ENCODE measurements around the gene PPP1CA. TPM values are rescaled to one million over a fixed set of nuclear protein-coding genes. Genes with fewer than 3 reads are reported as not detected.

Gene PPP1CA
- total and polyA plus RNA-seq, 2 donors: 141 to 207 TPM

DNA sequence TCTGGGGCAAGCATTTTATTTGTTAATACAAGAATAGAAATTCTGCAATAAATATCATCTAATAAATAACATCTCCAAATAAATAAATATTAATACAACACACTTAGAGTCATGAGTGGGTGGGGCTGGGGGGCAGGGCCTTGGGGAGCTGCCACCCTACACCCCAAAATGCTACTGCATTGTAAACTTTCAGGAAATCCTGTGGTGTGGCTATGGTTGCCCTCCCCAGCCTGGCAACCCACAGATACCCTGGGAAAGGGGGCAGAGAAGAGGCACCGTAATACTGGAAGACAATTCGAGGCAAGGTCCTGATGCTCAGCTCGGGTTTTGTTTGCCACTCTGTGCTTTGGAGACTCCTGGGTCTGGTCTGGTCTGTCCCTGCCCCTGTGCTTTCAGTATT is 37.5 kb downstream of the PPP1CA start:
- H3K36me3 ChIP-seq (ENCODE audit: control insufficient read depth in 2 of 2, insufficient read depth in 2 of 2, low read length in 1 of 2): no peaks in the 10 kb centered on the region
- H3K27ac ChIP-seq (ENCODE audit: low read depth in 1 of 2, low read length in 1 of 2): no peak overlapping the region
- no peaks in the 10 kb centered on the region for H3K9me3 ChIP-seq (ENCODE audit: control insufficient read depth in 2 of 2, insufficient read depth in 1 of 2, low read length in 1 of 2)
- H3K27me3 ChIP-seq (ENCODE audit: control insufficient read depth in 2 of 2, insufficient read depth in 1 of 2, low read length in 1 of 2): peaks cover 0 to 27% of the 10 kb centered on the region in 2 donors
- no peak for DNase-seq (ENCODE audit: low read depth in 6 of 9, low spot score in 9 of 9)
- no peak overlapping the region for H3K4me3 ChIP-seq (ENCODE audit: low read length in 2 of 2)
- H3K4me1 ChIP-seq (ENCODE audit: control insufficient read depth in 2 of 2, insufficient read depth in 2 of 2, low read length in 2 of 2): peaks cover 0 to 20% of the 10 kb centered on the region in 2 donors
- 18% methylated on average over 3 of the region's 3 CpGs for WGBS

GRCh38 chr11:67357831-67358670 is 43.6 kb downstream of the PPP1CA start:
- Histone ChIP-seq H3K9me3 (ENCODE audit: control insufficient read depth in 2 of 2, insufficient read depth in 1 of 2, low read length in 1 of 2) (no peaks in the 10 kb centered on the region), H3K4me1 (ENCODE audit: control insufficient read depth in 2 of 2, insufficient read depth in 2 of 2, low read length in 2 of 2) (peaks cover 9 to 42% of the 10 kb centered on the region in 2 donors), H3K27ac (ENCODE audit: low read depth in 1 of 2, low read length in 1 of 2) (no peak overlapping the region), H3K36me3 (ENCODE audit: control insufficient read depth in 2 of 2, insufficient read depth in 2 of 2, low read length in 1 of 2) (no peaks in the 10 kb centered on the region), H3K27me3 (ENCODE audit: control insufficient read depth in 2 of 2, insufficient read depth in 1 of 2, low read length in 1 of 2) (no peaks in the 10 kb centered on the region), H3K4me3 (ENCODE audit: low read length in 2 of 2) (no peak overlapping the region)
- WGBS: 95% methylated on average over 12 of the region's 12 CpGs
- no peak for DNase-seq (ENCODE audit: low read depth in 6 of 9, low spot score in 9 of 9)

GRCh38 chr11:67356864-67357561 is 44.6 kb downstream of the PPP1CA start:
- DNase-seq (ENCODE audit: low read depth in 6 of 9, low spot score in 9 of 9): peak in 8 of 9 donors; percentile 57 to 81 (median 66)
- 56% methylated on average over 3 of the region's 3 CpGs for WGBS
- peak overlapping the region in 1 of 2 donors; percentile 70 for H3K27ac ChIP-seq (ENCODE audit: low read depth in 1 of 2, low read length in 1 of 2)
- H3K27me3 ChIP-seq (ENCODE audit: control insufficient read depth in 2 of 2, insufficient read depth in 1 of 2, low read length in 1 of 2): no peaks in the 10 kb centered on the region
- H3K4me1 ChIP-seq (ENCODE audit: control insufficient read depth in 2 of 2, insufficient read depth in 2 of 2, low read length in 2 of 2): peaks cover 14 to 52% of the 10 kb centered on the region in 2 donors
- H3K4me3 ChIP-seq (ENCODE audit: low read length in 2 of 2): peak overlapping the region in 1 of 2 donors; percentile 16
- H3K9me3 ChIP-seq (ENCODE audit: control insufficient read depth in 2 of 2, insufficient read depth in 1 of 2, low read length in 1 of 2): no peaks in the 10 kb centered on the region
- H3K36me3 ChIP-seq (ENCODE audit: control insufficient read depth in 2 of 2, insufficient read depth in 2 of 2, low read length in 1 of 2): no peaks in the 10 kb centered on the region

GRCh38 chr11:67356387-67356863 is 45.2 kb downstream of the PPP1CA start:
- WGBS: 67% methylated on average over 4 of the region's 4 CpGs
- peak in 3 of 9 donors; percentile 51 to 73 (median 58) for DNase-seq (ENCODE audit: low read depth in 6 of 9, low spot score in 9 of 9)
- H3K27me3 ChIP-seq (ENCODE audit: control insufficient read depth in 2 of 2, insufficient read depth in 1 of 2, low read length in 1 of 2): no peaks in the 10 kb centered on the region
- peak overlapping the region in 1 of 2 donors; percentile 16 for H3K4me3 ChIP-seq (ENCODE audit: low read length in 2 of 2)
- no peaks in the 10 kb centered on the region for H3K36me3 ChIP-seq (ENCODE audit: control insufficient read depth in 2 of 2, insufficient read depth in 2 of 2, low read length in 1 of 2)
- no peaks in the 10 kb centered on the region for H3K9me3 ChIP-seq (ENCODE audit: control insufficient read depth in 2 of 2, insufficient read depth in 1 of 2, low read length in 1 of 2)
- H3K4me1 ChIP-seq (ENCODE audit: control insufficient read depth in 2 of 2, insufficient read depth in 2 of 2, low read length in 2 of 2): peaks cover 14 to 58% of the 10 kb centered on the region in 2 donors
- peak overlapping the region in 1 of 2 donors; percentile 70 for H3K27ac ChIP-seq (ENCODE audit: low read depth in 1 of 2, low read length in 1 of 2)

- Histone ChIP-seq H3K4me3 (ENCODE audit: low read length in 2 of 2) (no peak overlapping the region), H3K9me3 (ENCODE audit: control insufficient read depth in 2 of 2, insufficient read depth in 1 of 2, low read length in 1 of 2) (no peaks in the 10 kb centered on the region), H3K36me3 (ENCODE audit: control insufficient read depth in 2 of 2, insufficient read depth in 2 of 2, low read length in 1 of 2) (no peaks in the 10 kb centered on the region), H3K27ac (ENCODE audit: low read depth in 1 of 2, low read length in 1 of 2) (peak overlapping the region in 1 of 2 donors; percentile 70), H3K4me1 (ENCODE audit: control insufficient read depth in 2 of 2, insufficient read depth in 2 of 2, low read length in 2 of 2) (peaks cover 14 to 62% of the 10 kb centered on the region in 2 donors), H3K27me3 (ENCODE audit: control insufficient read depth in 2 of 2, insufficient read depth in 1 of 2, low read length in 1 of 2) (no peaks in the 10 kb centered on the region)
- 79% methylated on average over 4 of the region's 4 CpGs for WGBS
- DNase-seq (ENCODE audit: low read depth in 6 of 9, low spot score in 9 of 9): no peak
Observed at GRCh38 chr11:67355794-67356386, 45.8 kb downstream of the PPP1CA start.

DNA sequence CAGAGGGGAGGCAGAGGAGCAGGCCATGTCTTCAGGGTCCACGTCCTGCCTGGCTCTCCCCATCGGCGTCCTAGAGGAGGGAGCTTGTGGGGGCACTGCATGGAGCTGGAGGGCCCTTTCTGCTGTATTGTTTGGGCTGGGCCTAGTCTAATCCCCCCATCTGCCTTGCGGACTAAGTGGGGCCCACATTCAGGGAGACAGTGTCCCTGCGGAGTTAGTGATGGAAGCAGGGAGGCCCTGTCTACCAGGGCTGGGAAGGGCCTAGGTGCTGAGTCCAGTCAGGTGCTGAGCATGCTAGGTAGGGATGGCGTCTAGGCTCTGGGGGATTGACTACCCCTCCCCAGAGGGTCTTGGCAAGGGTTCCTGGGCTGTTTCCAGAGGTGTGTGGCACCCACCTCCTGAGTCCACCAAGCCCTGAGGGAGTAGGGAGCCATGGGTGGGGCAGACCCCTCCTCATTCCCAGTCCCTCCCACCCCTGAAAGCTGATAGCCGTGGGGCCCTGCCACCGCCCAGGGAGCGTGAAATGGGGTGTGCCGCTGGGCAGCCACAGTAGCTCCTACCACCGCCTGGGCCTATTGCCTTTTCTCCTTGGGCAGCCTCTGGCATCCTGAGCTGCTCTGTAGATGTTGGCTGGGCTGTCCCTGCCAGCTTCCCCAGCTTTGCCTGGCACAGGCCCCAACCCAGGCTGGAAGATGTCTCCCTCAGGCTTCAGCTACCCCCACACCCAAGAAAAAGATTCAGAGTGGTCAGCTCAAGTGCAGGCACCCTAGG is 46.5 kb downstream of the PPP1CA start:
- Histone ChIP-seq H3K4me3 (ENCODE audit: low read length in 2 of 2) (no peak overlapping the region), H3K4me1 (ENCODE audit: control insufficient read depth in 2 of 2, insufficient read depth in 2 of 2, low read length in 2 of 2) (peaks cover 14 to 62% of the 10 kb centered on the region in 2 donors), H3K27ac (ENCODE audit: low read depth in 1 of 2, low read length in 1 of 2) (peak overlapping the region; percentile 6 to 98), H3K9me3 (ENCODE audit: control insufficient read depth in 2 of 2, insufficient read depth in 1 of 2, low read length in 1 of 2) (no peaks in the 10 kb centered on the region), H3K36me3 (ENCODE audit: control insufficient read depth in 2 of 2, insufficient read depth in 2 of 2, low read length in 1 of 2) (no peaks in the 10 kb centered on the region), H3K27me3 (ENCODE audit: control insufficient read depth in 2 of 2, insufficient read depth in 1 of 2, low read length in 1 of 2) (no peaks in the 10 kb centered on the region)
- no peak for DNase-seq (ENCODE audit: low read depth in 6 of 9, low spot score in 9 of 9)
- 97% methylated on average over 11 of the region's 11 CpGs for WGBS

DNA sequence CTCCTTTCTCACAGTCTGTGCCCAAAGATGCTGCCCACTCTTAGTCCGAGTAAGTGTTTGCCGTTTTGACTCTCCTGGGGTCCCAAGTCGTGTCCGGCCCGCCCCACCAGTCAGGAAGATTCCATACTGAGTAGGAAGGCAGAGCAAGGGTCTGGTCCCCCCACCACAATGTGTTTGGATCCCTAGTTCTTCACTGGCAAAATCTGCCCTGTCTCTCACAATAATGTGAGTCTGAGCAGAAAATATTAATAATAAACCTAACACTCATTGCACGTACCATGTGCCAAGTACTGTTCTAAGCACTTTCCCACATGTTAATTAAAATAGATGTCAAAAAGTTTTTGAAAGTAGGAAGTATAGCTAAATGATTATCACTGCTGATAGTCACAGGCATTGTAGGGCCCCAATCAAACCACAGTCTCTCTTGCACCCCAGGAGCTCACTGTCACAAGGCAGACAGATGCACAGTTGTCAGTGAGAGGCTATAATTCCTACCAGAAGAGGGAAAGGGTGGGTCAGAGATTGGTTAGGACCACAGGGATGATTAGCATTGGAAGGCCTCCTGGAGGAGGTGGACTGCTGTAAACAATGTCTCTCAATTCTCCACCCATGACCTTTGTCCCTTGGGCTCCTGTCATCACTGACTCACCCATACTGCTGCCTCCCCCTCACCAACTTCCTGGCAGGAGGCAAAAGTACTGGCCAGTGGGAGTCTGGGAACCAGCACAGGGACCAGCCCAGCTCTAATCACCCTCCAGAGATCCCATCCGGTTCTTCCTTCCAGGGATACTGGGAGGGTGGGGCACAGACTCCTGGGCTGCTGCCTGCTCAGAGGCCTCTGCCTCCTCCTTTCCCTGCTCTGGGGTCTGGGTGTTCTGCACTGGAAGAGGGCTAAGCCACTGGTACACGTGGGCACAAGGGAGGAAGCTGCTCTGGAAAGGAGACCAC is 47.3 kb downstream of the PPP1CA start:
- Histone ChIP-seq H3K4me1 (ENCODE audit: control insufficient read depth in 2 of 2, insufficient read depth in 2 of 2, low read length in 2 of 2) (peaks cover 14 to 62% of the 10 kb centered on the region in 2 donors), H3K4me3 (ENCODE audit: low read length in 2 of 2) (peak overlapping the region; percentile 91 to 95)
- no peak for DNase-seq (ENCODE audit: low read depth in 6 of 9, low spot score in 9 of 9)

More for the DNA sequence above, 47.3 kb downstream of the PPP1CA start:
- Histone ChIP-seq H3K27ac (ENCODE audit: low read depth in 1 of 2, low read length in 1 of 2) (peak overlapping the region; percentile 98 to 99), H3K36me3 (ENCODE audit: control insufficient read depth in 2 of 2, insufficient read depth in 2 of 2, low read length in 1 of 2) (no peaks in the 10 kb centered on the region), H3K27me3 (ENCODE audit: control insufficient read depth in 2 of 2, insufficient read depth in 1 of 2, low read length in 1 of 2) (no peaks in the 10 kb centered on the region), H3K9me3 (ENCODE audit: control insufficient read depth in 2 of 2, insufficient read depth in 1 of 2, low read length in 1 of 2) (no peaks in the 10 kb centered on the region)
- WGBS: 78% methylated on average over 8 of the region's 8 CpGs

All from thymus (tissue), 11 donors.